ENCODE measurements around the gene DUSP9.
A peak's percentile ranks its signal among the peaks of the same experiment; 100 is the strongest.
"Not testable (repeated sequence)": the region's sequence is repeated elsewhere in the genome, so short reads cannot be mapped to it uniquely, and the experiment has no call there.

DUSP9 gene

DNA sequence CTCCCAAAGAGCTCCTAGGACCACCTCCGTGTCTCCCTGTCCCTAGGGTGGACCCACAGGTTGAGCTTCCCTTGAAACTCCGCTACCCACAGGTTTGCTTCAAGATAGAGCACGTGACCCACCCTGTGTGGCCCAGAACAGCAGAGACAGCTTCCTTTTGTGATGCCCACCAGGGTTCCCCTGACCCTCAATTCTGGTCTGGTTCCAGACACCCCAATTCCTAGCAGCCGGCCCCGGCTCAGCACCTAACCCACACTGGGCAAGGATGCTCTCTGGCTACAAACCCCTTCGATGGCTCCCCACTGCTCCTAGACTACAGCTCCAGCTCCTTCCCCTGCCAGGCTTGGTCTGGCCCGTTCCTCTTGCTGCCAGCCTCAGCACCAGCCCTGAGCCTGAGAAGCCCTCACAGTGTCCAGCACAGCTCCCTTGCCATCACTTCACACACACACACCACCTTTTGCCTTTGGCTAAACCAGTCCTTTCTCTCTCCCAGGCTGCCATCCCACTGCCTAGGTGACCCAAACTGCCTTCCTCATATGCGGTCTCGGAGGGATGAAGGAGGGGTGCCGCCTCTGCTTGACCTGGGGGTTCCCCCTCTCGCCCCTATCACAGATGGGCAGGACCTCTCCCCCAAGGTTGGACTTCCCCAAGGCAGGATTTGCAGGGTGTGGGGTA, 20.4 kb downstream of the DUSP9 start:
- no peak for DNase-seq
- in situ Hi-C loops (cut with HindIII; ENCODE audit: low pct_ligation_motif_present, low pct_unique_long_range_greater_than_20kb, low sequenced_read_pairs): no loop called here

DNA sequence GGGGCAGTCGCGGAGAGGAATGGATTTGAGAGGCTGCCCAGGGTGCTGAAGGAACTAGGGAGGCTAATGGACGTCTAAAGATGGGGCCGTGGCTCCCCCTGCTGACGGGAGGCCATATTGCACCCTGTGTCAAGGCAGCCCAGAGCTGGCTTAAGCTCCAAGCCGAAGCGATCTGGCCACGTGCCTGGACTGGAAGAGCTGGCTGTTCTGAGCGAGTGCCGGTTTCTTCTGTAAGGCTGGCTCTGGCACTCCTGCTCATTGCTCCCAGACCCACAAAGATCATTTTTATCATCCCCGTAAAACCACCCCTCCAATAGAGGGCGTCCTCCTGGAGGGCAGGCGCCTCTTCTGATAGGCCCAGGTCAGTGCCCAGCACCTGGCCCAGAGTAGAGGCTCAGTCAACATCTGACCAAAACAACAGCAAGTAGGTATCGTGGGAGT, 21.0 kb downstream of the DUSP9 start:
- peak; percentile 54 for DNase-seq
- in situ Hi-C loops (cut with HindIII; ENCODE audit: low pct_ligation_motif_present, low pct_unique_long_range_greater_than_20kb, low sequenced_read_pairs): no loop called here

DNA sequence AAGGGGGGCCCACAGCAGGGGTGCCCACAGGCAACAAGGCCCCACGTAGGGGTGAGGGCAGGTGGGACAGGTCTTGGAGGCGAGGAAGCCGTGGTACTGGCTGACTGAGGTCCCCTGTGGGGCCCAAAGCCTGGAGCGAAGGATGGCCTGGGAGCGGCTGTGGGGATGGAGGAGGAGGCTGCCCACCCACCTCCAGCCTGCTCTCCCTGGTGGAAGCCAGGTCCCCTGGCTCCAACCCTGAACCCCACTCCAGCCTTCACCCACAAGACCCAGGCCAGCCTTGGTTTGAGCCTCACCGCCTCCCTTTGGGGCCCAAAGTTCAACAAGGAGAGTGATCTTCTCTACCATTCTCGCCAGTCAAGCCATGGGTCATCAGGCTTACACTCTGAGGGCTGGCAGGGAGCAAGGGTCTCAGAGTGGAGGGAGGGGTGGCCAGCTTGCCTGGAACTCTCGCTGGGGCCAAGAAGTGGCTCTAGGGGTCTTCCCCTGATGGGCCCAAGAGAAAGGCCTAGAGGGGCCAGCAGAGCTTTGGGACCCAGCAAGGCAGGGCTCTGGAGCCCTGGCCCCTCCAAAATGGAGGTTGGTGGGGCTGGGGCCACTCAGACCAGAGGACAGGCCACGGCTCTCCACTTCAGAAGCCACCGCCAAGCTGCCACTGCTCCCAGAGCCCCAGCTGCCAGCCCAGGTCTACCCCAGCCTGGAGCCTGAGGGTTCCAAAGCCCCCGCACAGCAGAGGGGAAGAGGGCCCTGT, 21.6 kb downstream of the DUSP9 start:
- DNase-seq: no peak
- in situ Hi-C loops (cut with HindIII; ENCODE audit: low pct_ligation_motif_present, low pct_unique_long_range_greater_than_20kb, low sequenced_read_pairs): no loop called here

DNA sequence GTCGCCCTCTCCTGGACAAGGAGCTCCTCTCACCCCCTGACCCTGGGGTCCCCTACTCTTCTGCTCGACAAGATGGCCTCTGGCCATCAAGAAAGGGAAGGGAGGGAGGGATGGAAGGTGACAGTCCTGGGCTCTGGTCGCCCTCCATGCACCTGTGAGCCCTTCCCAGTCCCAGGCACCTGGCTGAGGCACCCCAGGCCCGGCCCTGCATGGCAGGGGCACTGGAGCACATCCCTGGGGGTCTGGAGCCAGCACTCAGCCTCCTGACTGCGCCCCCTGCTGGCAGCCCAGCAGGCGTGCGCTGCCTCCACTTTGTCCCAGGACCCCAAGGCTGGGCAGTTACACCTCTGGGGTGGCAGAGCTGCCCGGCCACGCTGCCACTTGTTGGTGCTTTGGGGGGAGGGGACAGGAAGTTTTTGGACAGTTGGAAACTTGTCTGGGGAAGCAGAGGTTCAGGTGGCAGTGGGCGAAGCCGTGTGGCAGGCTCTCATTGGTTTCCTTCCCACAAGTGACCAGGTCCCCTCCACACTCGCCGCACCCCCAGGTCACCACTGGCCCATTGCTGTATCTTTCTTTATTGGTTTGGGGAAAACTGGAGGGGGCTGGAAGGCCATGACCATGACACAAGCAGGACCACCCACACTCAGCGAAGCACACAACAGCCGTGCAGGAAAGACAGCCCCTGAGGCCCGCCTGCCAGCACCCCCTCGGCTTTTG, 22.3 kb downstream of the DUSP9 start:
- in situ Hi-C loops (cut with HindIII; ENCODE audit: low pct_ligation_motif_present, low pct_unique_long_range_greater_than_20kb, low sequenced_read_pairs): no loop called here
- no peak for DNase-seq

DNA sequence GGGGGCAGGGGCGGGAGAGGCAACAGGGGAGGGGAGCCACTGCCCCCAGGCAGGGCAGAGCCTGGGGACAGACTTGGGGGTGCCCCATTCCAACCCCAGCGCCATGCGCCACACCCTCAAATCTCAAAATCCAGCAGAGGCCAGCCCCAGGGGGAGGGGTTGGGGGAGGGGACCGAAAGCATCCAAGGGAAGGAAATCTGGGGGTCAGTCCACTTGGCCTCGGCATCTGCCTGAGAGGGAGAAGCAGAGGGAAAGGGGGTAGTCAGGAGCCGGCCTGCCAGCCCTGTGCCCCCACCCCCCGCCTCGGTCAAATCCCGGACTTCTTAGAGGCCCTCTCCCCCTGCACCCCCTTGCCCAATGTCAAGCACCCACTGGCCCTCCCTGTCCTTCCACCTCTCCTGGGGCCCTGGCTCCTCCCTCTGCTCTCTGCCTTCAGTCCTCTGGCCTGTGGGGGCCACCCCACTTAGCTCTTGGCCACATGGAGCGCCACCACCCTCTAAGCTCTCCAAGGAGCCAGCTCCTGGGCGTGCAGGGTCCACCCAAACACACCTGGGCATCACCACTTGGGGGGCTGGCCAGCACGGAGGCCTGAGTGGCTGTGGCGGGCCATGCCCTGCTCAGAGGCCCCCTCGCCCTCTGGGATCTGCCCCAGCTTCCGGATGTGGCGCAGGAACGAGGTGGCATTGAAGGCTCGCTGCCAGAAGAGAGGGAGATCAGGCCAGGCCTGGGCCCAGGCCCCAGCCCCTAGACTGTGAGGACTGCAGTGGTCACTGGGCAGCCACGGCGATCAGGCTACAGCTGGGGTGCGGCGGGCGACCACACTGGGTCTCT, 23.1 kb downstream of the DUSP9 start:
- in situ Hi-C loops (cut with HindIII; ENCODE audit: low pct_ligation_motif_present, low pct_unique_long_range_greater_than_20kb, low sequenced_read_pairs): no loop called here
- no peak for DNase-seq

DNA sequence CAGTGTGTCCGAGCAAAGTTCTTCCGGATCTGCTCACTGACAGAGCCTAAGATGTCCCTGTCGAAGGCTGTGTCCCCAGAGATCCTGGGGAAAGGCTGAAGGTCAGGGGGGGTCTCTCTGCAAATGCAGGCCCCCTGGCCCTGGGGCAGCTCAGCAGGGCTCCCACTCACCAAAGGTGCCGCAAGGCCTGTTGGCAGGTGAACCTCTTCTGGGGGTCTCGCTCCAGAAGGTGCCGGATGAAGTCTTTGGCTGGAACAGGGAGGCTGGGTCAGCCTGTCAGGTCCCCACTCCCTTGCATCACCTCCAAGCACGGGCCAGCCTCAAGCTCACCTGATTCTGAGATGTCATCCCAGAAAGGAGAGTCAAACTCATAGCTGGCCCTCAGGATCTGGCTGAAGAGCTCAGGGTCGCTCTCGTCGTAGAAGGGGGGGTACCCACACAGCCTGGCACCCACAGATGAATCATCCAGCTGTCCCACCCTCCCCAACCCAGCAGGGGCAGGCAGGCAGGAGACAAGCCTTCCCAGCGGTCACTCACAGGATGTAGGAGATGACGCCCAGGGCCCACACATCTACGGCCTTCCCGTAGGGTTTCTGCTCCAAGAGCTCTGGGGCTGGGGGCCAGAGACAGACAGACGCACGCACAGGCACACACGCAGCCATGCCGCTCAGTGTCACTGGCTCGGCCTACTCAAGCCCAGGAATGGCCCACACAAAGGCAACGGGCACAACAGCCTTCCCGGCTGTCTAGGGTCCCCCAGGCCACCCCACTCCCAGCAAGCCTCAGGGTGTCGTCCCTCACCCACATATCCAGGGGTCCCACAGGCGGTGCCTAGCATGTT, 24.0 kb downstream of the DUSP9 start:
- in situ Hi-C loops (cut with HindIII; ENCODE audit: low pct_ligation_motif_present, low pct_unique_long_range_greater_than_20kb, low sequenced_read_pairs): no loop called here
- no peak for DNase-seq

GRCh38 chrX:153671589-153672530, 24.9 kb downstream of the DUSP9 start:
- in situ Hi-C loops (cut with HindIII; ENCODE audit: low pct_ligation_motif_present, low pct_unique_long_range_greater_than_20kb, low sequenced_read_pairs): no loop called here
- DNase-seq: no peak

DNA sequence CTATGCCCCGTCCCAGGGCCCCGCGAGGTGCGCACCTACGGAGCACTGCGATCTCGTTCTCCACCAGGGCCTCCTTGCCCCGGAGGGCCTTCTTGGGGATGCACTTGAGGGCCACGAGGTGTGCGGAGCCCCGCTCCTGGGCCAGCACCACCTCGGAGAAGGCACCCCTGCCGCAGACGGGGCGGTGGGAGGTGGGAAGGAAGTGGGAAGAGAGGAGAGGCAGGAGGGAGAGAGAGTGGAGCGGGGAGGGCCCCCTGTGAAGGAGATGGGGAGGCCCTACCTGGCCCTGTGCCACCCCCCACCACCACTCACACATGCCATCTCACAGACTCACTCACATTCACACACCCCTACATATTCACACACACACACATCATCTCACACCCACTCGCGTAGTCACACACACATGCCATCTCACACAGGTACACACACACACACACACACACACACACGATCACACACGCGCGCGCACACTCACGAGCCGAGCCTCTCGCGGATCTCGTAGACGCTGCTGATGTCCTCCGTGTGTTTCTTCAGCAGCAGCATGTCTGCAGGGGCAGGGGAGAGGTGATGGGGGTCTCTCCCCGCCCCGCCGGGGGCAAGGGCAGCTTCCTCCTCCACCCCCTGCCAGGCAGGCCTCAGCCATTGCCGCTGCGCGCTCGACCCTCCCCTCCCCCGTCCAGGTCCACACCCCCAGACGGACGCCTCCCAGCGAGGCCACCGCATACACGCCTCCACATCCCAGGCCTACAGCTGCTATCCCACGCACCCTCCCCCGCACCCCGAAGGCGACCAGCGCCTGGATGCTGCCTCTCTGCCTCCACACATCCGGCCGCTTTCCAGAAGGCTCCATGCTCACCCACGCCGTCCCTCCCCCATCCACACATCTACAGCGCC, 25.8 kb downstream of the DUSP9 start:
- in situ Hi-C loops (cut with HindIII; ENCODE audit: low pct_ligation_motif_present, low pct_unique_long_range_greater_than_20kb, low sequenced_read_pairs): no loop called here
- DNase-seq: no peak

- no peak for DNase-seq
- in situ Hi-C loops (cut with HindIII; ENCODE audit: low pct_ligation_motif_present, low pct_unique_long_range_greater_than_20kb, low sequenced_read_pairs): no loop called here
Observed at GRCh38 chrX:153673428-153674218, 26.6 kb downstream of the DUSP9 start, which contains the start of gene PNCK. PNCK (minus strand) TSS chrX:153673813; CDS start chrX:153673076, 737 bp downstream.

GRCh38 chrX:153674219-153674851, 27.3 kb downstream of the DUSP9 start:
- in situ Hi-C loops (cut with HindIII; ENCODE audit: low pct_ligation_motif_present, low pct_unique_long_range_greater_than_20kb, low sequenced_read_pairs): no loop called here

DNA sequence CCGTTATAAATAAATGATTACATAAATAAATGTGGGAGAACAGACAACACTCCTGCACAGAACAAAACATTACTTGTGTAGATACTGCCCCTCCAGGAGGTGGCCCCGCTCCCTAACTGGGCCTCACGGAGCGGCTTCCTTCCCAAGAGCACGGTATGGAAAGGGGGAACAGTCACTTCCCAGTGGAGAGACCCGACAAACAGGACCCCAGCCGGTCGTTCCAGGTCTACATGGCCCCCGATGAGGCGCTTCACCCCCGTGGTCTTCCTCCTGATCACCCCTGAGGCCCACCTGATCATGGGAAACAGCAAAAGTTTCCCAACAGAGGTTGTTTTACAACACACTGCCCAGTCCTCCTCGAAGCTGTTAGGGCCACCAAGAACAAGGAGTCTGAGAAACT, 34.2 kb downstream of the DUSP9 start:
- DNase-seq: no peak
- in situ Hi-C loops (cut with HindIII; ENCODE audit: low pct_ligation_motif_present, low pct_unique_long_range_greater_than_20kb, low sequenced_read_pairs): no loop called here

More at GRCh38 chrX:153674219-153674851, 27.3 kb downstream of the DUSP9 start:
- DNase-seq: no peak

GRCh38 chrX:153683486-153683885, 36.5 kb downstream of the DUSP9 start:
- DNase-seq; in situ Hi-C loops (cut with HindIII; ENCODE audit: low pct_ligation_motif_present, low pct_unique_long_range_greater_than_20kb, low sequenced_read_pairs): not testable (repeated sequence)

- no peak for DNase-seq
- in situ Hi-C loops (cut with HindIII; ENCODE audit: low pct_ligation_motif_present, low pct_unique_long_range_greater_than_20kb, low sequenced_read_pairs): no loop called here
Observed at GRCh38 chrX:153684467-153685155, 37.6 kb downstream of the DUSP9 start.

GRCh38 chrX:153685156-153685536, 38.1 kb downstream of the DUSP9 start:
- in situ Hi-C loops (cut with HindIII; ENCODE audit: low pct_ligation_motif_present, low pct_unique_long_range_greater_than_20kb, low sequenced_read_pairs): no loop called here
- DNase-seq: no peak
